Measurements from ENCODE around the gene HS6ST2.
"Not testable (repeated sequence)": the region's sequence is repeated elsewhere in the genome, so short reads cannot be mapped to it uniquely, and the experiment has no call there.

Gene HS6ST2

DNA sequence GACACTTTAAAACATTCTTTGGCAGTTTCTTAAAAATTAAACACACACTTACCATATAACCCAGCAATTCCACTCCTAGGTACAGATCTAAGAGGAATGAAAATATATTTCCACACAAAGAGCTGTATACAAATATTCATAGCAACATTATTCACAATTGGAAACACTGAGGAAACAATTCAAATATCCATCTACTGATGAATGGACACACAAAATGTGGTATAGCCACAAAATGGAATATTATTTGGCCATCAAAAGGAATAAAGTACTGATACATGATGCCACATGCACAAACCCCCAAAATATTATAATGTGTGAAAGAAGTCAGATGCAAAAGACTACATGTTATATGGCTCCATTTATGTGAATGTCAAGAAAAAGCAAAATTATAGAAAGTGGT, 70.9 kb downstream of the HS6ST2 start:
- no peaks in the 10 kb centered on the region for H3K4me1 ChIP-seq (ENCODE audit: control insufficient read depth in 1 of 2, insufficient read depth in 2 of 2, low read length in 2 of 2)
- no peak overlapping the region for H3K27ac ChIP-seq (ENCODE audit: low read depth, low read length)
- H3K4me3 ChIP-seq (ENCODE audit: low read depth in 1 of 2, low read length in 2 of 2) = no peak overlapping the region
- H3K9ac ChIP-seq (ENCODE audit: low read depth in 1 of 2, low read length in 2 of 2) = no peak overlapping the region
- no peaks in the 10 kb centered on the region for H3K36me3 ChIP-seq (ENCODE audit: control insufficient read depth in 1 of 2, insufficient read depth in 2 of 2, low read length in 2 of 2)
- H3K9me3 ChIP-seq (ENCODE audit: control insufficient read depth in 1 of 2, low read length in 2 of 2) = no peaks in the 10 kb centered on the region
- H3K27me3 ChIP-seq (ENCODE audit: control insufficient read depth in 1 of 2, insufficient read depth in 2 of 2, low read length in 2 of 2) = no peaks in the 10 kb centered on the region

DNA sequence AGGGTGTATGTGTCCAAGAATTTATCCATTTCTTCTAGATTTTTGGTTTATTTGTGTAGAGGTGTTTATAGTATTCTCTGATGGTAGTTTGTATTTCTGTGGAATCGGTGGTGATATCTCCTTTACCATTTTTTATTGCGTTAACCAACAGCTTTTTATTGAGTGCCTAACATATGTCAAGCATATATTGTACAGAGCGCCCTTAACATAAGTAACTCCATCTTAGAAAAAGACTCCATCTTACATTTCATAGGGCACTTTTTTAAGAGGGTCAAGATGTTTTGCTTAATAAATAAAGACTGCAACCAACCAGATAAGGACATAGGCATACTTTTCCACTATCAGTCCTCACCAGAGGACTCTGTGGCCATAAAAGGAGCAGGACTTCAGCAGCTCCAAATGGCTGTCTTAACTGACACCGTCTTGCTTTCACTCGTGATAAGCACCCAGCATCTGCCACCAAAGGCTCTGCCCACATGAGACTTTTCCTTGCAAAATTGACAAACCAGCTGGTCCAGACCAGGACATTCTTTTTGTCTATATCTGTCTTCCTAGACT, 75.0 kb downstream of the HS6ST2 start:
- no peaks in the 10 kb centered on the region for H3K36me3 ChIP-seq (ENCODE audit: control insufficient read depth in 1 of 2, insufficient read depth in 2 of 2, low read length in 2 of 2)
- H3K9ac ChIP-seq (ENCODE audit: low read depth in 1 of 2, low read length in 2 of 2) = no peak overlapping the region
- no peak overlapping the region for H3K4me3 ChIP-seq (ENCODE audit: low read depth in 1 of 2, low read length in 2 of 2)
- H3K27ac ChIP-seq (ENCODE audit: low read depth, low read length) = no peak overlapping the region
- H3K4me1 ChIP-seq (ENCODE audit: control insufficient read depth in 1 of 2, insufficient read depth in 2 of 2, low read length in 2 of 2) = no peaks in the 10 kb centered on the region
- no peaks in the 10 kb centered on the region for H3K27me3 ChIP-seq (ENCODE audit: control insufficient read depth in 1 of 2, insufficient read depth in 2 of 2, low read length in 2 of 2)
- no peaks in the 10 kb centered on the region for H3K9me3 ChIP-seq (ENCODE audit: control insufficient read depth in 1 of 2, low read length in 2 of 2)

DNA sequence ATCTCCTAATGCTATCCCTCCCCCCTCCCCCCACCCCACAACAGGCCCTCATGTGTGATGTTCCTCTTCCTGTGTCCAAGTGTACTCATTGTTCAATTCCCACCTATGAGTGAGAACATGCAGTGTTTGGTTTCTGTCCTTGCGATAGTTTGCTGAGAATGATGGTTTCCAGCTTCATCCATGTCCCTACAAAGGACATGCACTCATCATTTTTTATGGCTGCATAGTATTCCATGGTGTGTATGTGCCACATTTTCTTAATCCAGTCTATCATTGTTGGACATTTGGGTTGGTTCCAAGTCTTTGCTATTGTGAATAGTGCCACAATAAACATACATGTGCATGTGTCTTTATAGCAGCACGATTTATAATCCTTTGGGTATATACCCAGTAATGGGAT, 77.7 kb downstream of the HS6ST2 start:
- H3K9ac ChIP-seq (ENCODE audit: low read depth in 1 of 2, low read length in 2 of 2); H3K36me3 ChIP-seq (ENCODE audit: control insufficient read depth in 1 of 2, insufficient read depth in 2 of 2, low read length in 2 of 2); H3K4me3 ChIP-seq (ENCODE audit: low read depth in 1 of 2, low read length in 2 of 2): not testable (repeated sequence)

DNA sequence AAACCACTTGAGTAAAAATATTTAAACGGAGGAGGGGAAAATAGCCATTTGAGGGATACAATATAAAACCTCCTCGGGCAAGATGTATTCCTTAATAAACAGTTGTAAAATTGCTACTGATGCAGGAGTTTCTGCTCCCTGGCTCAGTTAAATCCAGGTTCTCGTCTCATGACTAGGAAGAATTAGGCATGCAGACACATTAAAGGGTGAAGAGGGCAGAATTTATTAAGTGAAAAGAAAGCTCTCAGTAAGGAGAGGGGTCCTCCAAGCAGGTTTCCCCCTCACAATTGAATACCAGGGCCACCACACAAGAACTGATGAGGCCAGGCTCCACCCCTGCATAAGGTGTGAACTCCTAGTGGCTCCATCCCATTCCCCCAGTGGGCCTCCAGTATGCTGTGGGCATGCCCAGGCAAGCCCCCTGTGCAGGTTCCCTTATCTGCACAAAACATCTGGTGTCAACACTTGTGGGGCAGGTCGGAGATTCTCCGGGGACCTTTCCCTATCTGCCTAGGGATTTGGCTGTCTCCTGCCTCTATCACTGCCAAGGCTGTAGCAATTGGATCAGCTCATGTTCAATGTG, 80.4 kb downstream of the HS6ST2 start:
- Histone ChIP-seq H3K9ac (ENCODE audit: low read depth in 1 of 2, low read length in 2 of 2) (no peak overlapping the region), H3K4me1 (ENCODE audit: control insufficient read depth in 1 of 2, insufficient read depth in 2 of 2, low read length in 2 of 2) (no peaks in the 10 kb centered on the region), H3K36me3 (ENCODE audit: control insufficient read depth in 1 of 2, insufficient read depth in 2 of 2, low read length in 2 of 2) (no peaks in the 10 kb centered on the region), H3K9me3 (ENCODE audit: control insufficient read depth in 1 of 2, low read length in 2 of 2) (no peaks in the 10 kb centered on the region), H3K4me3 (ENCODE audit: low read depth in 1 of 2, low read length in 2 of 2) (no peak overlapping the region), H3K27ac (ENCODE audit: low read depth, low read length) (no peak overlapping the region), H3K27me3 (ENCODE audit: control insufficient read depth in 1 of 2, insufficient read depth in 2 of 2, low read length in 2 of 2) (no peaks in the 10 kb centered on the region)

More for the DNA sequence above, 77.7 kb downstream of the HS6ST2 start:
- not testable (repeated sequence) for H3K9me3 ChIP-seq (ENCODE audit: control insufficient read depth in 1 of 2, low read length in 2 of 2); H3K27ac ChIP-seq (ENCODE audit: low read depth, low read length); H3K4me1 ChIP-seq (ENCODE audit: control insufficient read depth in 1 of 2, insufficient read depth in 2 of 2, low read length in 2 of 2); H3K27me3 ChIP-seq (ENCODE audit: control insufficient read depth in 1 of 2, insufficient read depth in 2 of 2, low read length in 2 of 2)

DNA sequence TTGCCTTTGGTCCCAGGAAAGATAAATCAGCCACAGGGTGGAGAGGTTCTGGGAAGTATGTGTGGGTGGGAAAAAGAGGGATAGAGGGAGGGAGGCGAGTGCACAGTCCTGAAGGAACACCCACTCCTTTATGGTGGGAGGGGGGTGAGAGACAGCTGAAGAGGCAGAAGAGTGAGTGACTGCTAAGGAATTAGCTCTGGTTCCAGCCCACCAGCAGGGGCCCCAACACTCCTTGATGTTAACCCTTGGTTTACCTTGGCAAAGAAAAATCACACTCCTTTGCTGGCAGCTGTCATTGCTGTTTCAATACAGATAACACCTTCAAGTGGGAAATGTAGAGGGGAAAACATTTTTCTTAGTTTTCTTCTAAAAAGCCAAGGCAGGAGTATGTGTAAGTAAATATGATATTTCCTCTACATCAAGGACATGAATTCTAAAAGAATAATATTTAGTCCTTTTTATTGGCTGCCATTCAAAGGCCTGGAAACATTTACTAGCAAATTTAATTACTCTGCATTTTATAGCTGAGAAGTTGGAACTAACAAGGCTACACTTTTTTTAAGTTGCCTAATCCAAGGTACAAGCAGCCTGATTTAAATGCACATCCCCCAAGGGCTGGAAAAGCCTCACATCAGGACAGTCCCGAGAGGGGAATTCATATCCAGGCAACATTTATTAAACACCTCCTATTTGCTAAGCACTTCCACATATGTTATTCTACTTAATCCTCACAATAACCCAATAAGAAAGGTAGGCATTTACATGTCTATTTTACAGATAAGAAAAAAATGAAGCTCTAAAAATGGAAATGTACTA, 81.7 kb downstream of the HS6ST2 start:
- Histone ChIP-seq H3K27me3 (ENCODE audit: control insufficient read depth in 1 of 2, insufficient read depth in 2 of 2, low read length in 2 of 2) (no peaks in the 10 kb centered on the region), H3K4me3 (ENCODE audit: low read depth in 1 of 2, low read length in 2 of 2) (no peak overlapping the region), H3K9me3 (ENCODE audit: control insufficient read depth in 1 of 2, low read length in 2 of 2) (no peaks in the 10 kb centered on the region), H3K4me1 (ENCODE audit: control insufficient read depth in 1 of 2, insufficient read depth in 2 of 2, low read length in 2 of 2) (no peaks in the 10 kb centered on the region), H3K27ac (ENCODE audit: low read depth, low read length) (no peak overlapping the region), H3K9ac (ENCODE audit: low read depth in 1 of 2, low read length in 2 of 2) (no peak overlapping the region), H3K36me3 (ENCODE audit: control insufficient read depth in 1 of 2, insufficient read depth in 2 of 2, low read length in 2 of 2) (no peaks in the 10 kb centered on the region)

DNA sequence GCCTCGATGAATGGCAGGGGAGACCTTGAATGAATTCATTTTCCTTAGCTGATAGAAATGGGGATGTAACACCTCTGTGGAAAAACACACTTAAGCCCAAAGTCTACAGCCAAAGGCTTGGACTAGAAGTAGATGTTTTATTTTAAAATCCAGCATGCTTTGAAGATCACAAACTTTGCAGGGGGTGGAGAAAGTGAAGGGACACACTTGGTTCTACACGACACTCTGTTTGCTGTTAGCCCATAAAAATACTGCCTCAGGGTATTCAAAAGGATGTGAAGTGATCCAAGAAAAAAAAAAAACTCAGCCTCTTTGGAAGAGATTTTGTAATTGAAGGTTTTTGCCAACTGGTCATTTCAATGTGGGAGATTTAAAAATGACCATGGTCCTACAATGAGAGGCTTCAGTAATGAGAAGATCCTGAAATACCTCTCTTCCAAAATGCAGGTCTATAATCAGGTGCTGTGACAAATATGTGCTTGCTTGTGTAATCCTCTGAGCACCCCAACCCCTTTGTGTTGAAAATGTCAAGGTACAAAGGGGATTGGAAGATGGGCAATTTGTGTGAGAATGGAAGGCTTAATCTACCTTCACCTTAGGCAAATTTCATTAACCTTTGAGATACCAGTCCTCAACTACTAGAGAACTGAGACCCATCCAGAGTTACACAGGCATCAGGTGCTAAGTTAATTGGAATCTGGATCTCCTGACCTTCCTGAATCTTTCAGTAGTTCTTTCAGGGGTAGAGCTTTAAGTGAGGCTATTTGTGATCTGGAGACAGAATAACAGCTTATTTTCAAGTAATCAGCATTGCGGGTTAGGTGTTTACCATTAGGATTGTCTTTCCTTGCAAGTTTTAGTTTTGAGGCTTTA, 82.5 kb downstream of the HS6ST2 start:
- no peaks in the 10 kb centered on the region for H3K4me1 ChIP-seq (ENCODE audit: control insufficient read depth in 1 of 2, insufficient read depth in 2 of 2, low read length in 2 of 2)
- H3K4me3 ChIP-seq (ENCODE audit: low read depth in 1 of 2, low read length in 2 of 2) = no peak overlapping the region
- no peak overlapping the region for H3K9ac ChIP-seq (ENCODE audit: low read depth in 1 of 2, low read length in 2 of 2)
- no peaks in the 10 kb centered on the region for H3K9me3 ChIP-seq (ENCODE audit: control insufficient read depth in 1 of 2, low read length in 2 of 2)
- no peaks in the 10 kb centered on the region for H3K27me3 ChIP-seq (ENCODE audit: control insufficient read depth in 1 of 2, insufficient read depth in 2 of 2, low read length in 2 of 2)
- H3K36me3 ChIP-seq (ENCODE audit: control insufficient read depth in 1 of 2, insufficient read depth in 2 of 2, low read length in 2 of 2) = no peaks in the 10 kb centered on the region
- H3K27ac ChIP-seq (ENCODE audit: low read depth, low read length) = no peak overlapping the region

DNA sequence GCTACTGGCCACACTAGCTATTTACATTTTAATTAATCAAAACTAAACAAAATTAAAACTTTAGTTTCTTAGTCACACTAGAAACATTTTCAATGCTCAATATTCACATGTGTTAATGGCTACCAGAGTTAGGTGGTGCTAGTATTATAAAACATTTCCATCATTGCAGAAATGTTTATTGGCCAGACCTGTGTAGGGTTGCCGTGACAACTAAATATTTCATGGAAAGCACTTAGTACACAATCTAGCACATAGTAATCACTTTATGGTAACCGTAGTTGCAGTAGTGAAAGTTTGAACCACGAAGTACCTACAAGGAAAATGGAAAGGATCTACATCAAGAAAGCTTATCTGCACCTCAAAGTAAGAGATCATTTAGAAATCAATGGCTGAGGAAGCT, 95.9 kb downstream of the HS6ST2 start:
- Histone ChIP-seq H3K4me1 (ENCODE audit: control insufficient read depth in 1 of 2, insufficient read depth in 2 of 2, low read length in 2 of 2) (no peaks in the 10 kb centered on the region), H3K36me3 (ENCODE audit: control insufficient read depth in 1 of 2, insufficient read depth in 2 of 2, low read length in 2 of 2) (no peaks in the 10 kb centered on the region), H3K9ac (ENCODE audit: low read depth in 1 of 2, low read length in 2 of 2) (no peak overlapping the region), H3K27ac (ENCODE audit: low read depth, low read length) (no peak overlapping the region), H3K27me3 (ENCODE audit: control insufficient read depth in 1 of 2, insufficient read depth in 2 of 2, low read length in 2 of 2) (no peaks in the 10 kb centered on the region), H3K4me3 (ENCODE audit: low read depth in 1 of 2, low read length in 2 of 2) (no peak overlapping the region), H3K9me3 (ENCODE audit: control insufficient read depth in 1 of 2, low read length in 2 of 2) (no peaks in the 10 kb centered on the region)

DNA sequence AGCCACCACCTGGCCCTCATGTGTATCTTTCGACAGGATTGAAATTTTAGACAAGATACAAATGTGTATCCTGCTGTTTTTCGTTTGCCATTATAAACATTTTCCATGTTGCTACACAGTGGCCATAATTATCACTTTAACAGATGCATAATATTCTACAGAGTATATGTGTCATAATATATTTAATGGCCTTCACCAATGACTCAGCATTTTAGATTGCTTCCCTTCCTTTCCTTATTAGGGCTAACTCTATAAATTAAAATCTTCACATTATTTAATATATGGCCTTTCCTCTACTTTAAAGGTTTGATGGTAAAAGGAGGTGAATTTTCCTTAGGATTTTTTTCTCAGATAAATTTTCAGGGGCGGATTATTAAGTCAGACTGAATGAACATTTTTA, 97.4 kb downstream of the HS6ST2 start:
- Histone ChIP-seq H3K27ac (ENCODE audit: low read depth, low read length) (no peak overlapping the region), H3K36me3 (ENCODE audit: control insufficient read depth in 1 of 2, insufficient read depth in 2 of 2, low read length in 2 of 2) (no peaks in the 10 kb centered on the region), H3K9ac (ENCODE audit: low read depth in 1 of 2, low read length in 2 of 2) (no peak overlapping the region), H3K4me1 (ENCODE audit: control insufficient read depth in 1 of 2, insufficient read depth in 2 of 2, low read length in 2 of 2) (no peaks in the 10 kb centered on the region), H3K9me3 (ENCODE audit: control insufficient read depth in 1 of 2, low read length in 2 of 2) (no peaks in the 10 kb centered on the region), H3K4me3 (ENCODE audit: low read depth in 1 of 2, low read length in 2 of 2) (no peak overlapping the region), H3K27me3 (ENCODE audit: control insufficient read depth in 1 of 2, insufficient read depth in 2 of 2, low read length in 2 of 2) (no peaks in the 10 kb centered on the region)

DNA sequence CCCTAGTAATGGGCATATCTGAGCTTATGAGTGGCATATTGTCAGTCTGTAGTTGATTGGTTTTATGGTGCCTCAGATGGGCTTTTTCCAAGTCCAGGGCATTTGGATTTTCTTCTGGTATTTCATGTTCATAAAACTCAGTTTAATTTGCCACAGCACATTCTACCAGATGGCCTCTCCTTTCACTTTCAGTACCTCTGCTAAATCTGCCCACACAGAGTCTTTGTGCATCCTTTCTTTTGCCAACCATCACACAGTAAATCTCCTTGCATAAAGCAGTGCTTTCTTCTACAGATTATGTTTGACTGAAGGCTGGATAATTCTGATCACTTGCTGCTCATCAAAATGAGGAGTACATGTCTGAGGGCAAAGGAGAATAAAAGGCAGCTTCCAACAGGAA, 98.2 kb downstream of the HS6ST2 start:
- H3K36me3 ChIP-seq (ENCODE audit: control insufficient read depth in 1 of 2, insufficient read depth in 2 of 2, low read length in 2 of 2) = no peaks in the 10 kb centered on the region
- no peaks in the 10 kb centered on the region for H3K9me3 ChIP-seq (ENCODE audit: control insufficient read depth in 1 of 2, low read length in 2 of 2)
- no peaks in the 10 kb centered on the region for H3K4me1 ChIP-seq (ENCODE audit: control insufficient read depth in 1 of 2, insufficient read depth in 2 of 2, low read length in 2 of 2)
- H3K9ac ChIP-seq (ENCODE audit: low read depth in 1 of 2, low read length in 2 of 2) = no peak overlapping the region
- no peaks in the 10 kb centered on the region for H3K27me3 ChIP-seq (ENCODE audit: control insufficient read depth in 1 of 2, insufficient read depth in 2 of 2, low read length in 2 of 2)
- no peak overlapping the region for H3K4me3 ChIP-seq (ENCODE audit: low read depth in 1 of 2, low read length in 2 of 2)
- H3K27ac ChIP-seq (ENCODE audit: low read depth, low read length) = no peak overlapping the region

DNA sequence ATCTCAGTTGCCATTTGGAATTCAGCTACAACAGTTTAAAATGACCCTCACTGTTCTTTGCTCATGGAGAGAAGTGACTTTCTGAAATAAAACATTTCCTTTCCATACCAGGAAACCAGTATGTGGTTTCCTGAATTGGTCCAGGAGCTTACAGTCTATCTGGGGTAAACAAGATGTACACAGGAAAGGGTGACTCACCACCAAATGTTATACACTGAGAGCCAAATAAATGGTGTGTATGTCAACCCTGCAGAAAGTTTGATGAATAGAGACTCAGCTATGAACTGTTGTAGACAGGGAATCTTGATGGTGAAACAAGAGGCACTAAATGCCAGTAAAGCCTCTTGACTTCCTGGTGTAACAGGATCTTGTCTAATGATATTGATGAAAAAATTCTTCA, 100.4 kb downstream of the HS6ST2 start:
- no peak overlapping the region for H3K27ac ChIP-seq (ENCODE audit: low read depth, low read length)
- no peaks in the 10 kb centered on the region for H3K9me3 ChIP-seq (ENCODE audit: control insufficient read depth in 1 of 2, low read length in 2 of 2)
- H3K4me3 ChIP-seq (ENCODE audit: low read depth in 1 of 2, low read length in 2 of 2) = no peak overlapping the region
- H3K9ac ChIP-seq (ENCODE audit: low read depth in 1 of 2, low read length in 2 of 2) = no peak overlapping the region
- no peaks in the 10 kb centered on the region for H3K36me3 ChIP-seq (ENCODE audit: control insufficient read depth in 1 of 2, insufficient read depth in 2 of 2, low read length in 2 of 2)
- H3K27me3 ChIP-seq (ENCODE audit: control insufficient read depth in 1 of 2, insufficient read depth in 2 of 2, low read length in 2 of 2) = no peaks in the 10 kb centered on the region
- H3K4me1 ChIP-seq (ENCODE audit: control insufficient read depth in 1 of 2, insufficient read depth in 2 of 2, low read length in 2 of 2) = no peaks in the 10 kb centered on the region
